Stimulated activated CD8-positive, alpha-beta memory T cell treated with anti-CD3 and anti-CD28 coated beads, Interleukin-7, amount 100 ng/mL, for 4 hours (primary cell): Measurements from ENCODE around the gene RBP5.
A peak's percentile ranks its signal among the peaks of the same experiment; 100 is the strongest.
"Not testable (repeated sequence)": the region's sequence is repeated elsewhere in the genome, so short reads cannot be mapped to it uniquely, and the experiment has no call there.

Experiments
- DNase-seq, 2 donors: peaks; one replicate each; pipeline ENCODE4 v3.0.0-alpha.2; 2020; ENCODE audit warnings: low read depth in 2 of 2

Gene RBP5

DNA sequence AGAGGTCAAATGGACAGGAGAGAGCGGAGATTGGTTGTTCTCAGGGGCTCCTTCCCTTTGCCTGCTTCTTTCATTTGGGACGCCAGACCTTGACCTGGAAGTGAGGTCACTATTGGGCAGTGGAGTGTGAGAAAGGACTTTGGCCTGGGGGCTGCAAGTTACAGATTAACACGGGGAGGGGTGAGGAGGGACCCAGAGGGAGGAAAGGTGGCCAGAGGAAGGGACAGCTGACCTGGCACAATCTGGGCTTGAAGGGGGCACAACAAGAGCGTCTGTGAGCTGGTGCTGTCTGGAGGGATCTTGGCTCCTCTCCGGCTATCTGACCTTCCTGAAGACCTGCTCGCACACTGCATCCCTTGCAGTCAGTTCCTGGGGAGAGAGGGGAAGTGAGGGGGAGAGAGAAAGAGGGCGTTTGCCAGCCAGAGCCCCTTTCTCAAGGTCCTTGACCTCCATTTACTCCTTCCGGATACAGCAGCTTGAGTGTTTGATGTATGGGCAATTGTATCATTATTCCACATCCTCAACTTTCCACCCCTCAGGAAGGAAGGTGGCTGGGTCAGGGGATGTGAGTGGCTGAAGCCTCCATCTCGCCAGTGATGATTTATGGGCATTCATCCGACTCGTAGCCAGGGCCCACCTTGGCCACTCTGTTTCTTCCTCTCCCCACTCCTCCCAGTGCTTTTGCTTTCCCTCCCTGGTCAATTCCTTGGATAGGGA, 4.7 kb downstream of the RBP5 start:
- DNase-seq: no peak

DNA sequence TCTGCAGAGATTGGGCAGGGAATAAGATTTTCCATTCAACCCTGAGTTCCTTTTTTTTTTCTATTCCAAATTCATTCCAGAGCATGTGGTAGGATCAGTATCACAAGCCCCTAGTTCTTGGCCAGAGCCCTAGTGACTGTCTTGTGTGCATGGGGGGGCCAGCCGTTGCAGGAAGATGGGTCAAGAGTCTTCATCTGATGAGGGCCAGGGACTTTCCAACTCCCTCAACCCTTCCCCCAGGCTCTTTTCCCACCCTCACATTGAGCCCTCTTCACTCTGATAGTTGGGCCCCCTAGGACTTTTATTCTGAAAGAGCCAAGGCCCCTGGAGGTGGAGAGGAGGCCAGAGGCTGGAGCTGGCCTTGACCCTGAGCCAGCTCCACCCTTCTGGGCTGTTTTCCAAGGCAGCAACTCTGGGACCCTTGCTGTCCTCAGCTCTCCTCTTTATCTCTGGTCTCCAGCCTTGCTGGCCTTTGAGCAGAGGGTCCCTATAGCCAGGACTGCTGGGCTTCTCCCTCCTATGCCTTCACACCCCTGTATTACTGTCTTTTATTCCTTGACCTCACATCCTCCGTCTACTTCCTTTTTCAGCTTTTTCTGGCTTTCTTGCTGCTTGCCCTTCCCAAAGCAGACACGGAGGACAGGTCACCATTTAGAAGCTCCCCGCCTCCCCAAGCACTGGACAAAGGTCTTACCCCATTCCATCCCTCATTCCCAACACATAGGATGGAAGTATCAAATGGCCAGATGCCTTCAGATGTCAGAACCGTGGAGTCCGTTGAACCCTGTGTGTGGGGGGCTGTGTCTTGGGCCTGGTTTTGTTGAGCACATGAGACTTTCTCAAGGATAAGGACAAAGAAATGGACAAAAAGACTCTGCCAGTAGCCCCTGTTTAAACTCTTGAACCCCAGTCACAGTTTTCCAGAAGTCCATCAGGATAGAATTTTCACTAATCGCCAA, 5.6 kb downstream of the RBP5 start:
- no peak for DNase-seq

DNA sequence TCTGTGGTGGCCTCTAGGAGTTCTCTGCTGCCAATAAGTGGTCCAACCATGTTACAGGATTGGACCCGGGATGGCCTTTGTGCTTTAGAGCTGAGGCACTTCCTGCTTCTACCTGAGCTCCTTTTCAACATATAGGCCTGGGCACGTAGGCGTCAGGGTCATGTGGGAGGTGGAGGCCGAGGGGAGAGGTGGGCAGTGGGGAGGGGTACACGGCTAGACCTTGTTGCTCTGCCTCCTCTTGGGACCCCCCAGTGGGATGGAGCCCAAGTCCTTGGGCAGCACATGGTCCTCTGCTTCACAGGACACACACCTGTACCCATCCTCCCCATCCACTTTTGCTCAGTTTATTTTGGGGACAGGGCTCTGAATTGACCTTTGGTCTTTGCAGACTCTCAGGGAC, 7.4 kb downstream of the RBP5 start:
- no peak for DNase-seq

DNA sequence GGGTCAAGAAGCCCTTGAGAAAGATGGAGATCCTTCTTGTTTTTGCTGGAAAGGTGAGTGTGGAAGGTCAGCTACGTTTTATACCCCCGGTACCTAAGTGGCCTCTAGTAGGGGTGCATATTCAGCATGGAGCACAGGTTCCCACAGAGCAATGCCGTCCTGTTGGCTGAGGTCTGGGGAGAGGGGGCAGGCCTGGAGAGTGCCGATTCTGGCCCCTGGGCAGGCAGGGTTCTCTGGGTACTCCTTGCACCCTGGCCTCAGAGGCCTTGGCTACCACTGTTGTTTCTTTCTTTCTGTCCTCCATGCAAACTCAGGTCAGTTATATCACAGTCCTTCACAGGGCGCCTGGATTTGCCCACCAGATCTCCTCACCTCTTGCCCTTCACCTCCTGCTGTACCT, 8.5 kb downstream of the RBP5 start:
- no peak for DNase-seq

DNA sequence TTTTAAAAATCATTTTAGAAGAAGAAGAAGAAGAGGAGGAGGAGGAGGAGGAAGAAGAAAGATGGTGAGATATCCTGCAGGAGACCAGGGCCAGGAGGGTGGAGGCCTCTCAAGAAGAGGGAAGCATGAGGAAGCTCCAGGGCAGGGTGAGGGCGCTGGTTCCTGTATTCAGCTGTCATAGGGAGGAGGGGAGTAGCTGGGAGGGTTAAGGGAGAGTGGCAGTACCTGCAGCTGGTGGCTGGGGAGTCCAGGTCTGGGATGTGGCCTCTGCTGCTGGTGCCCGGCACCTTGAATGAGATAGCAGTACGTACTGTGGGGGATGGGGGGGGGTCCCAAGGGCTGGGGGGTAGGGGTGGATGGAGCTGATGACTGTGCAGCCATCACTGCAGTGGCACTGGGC, 9.8 kb downstream of the RBP5 start:
- DNase-seq: no peak

DNA sequence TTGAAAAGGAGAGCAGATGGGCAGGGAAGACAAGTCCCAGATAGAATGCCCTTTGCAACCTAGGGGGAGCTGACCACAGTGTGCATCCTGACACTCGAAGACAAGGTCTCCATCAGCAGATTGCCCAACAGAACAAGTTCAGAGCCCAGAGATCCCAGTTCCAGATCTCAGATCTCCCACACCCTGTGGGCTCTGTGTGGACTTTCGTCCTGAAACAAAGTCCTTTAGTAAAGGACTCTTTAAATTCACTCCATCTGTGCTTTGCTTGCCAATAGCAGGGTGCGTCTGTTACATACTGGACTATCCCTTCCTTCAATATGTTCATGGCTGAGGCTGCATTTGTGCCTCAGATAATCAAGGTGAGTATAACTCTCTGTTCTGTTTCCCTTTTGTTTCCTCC, 11.0 kb downstream of the RBP5 start:
- DNase-seq: no peak

DNA sequence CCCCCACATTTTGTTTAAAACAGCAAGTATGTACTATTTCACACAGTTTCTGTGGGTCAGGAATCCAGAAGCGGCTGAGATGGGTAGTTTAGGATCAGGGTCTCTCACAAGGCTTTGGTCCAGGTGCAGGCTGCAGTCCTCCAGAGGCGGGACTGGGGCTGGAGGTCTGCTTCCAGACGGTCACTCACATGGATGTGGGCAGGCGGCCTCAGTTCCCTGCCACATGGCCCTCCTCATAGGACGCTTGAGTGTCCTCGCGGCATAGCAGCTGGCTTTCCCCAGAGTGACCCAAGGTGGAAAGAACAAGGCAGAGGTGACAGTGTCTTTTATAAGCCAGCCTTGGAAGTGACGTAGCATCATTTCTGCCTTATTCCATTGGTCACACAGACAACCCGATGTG, 11.8 kb downstream of the RBP5 start:
- no peak for DNase-seq

DNA sequence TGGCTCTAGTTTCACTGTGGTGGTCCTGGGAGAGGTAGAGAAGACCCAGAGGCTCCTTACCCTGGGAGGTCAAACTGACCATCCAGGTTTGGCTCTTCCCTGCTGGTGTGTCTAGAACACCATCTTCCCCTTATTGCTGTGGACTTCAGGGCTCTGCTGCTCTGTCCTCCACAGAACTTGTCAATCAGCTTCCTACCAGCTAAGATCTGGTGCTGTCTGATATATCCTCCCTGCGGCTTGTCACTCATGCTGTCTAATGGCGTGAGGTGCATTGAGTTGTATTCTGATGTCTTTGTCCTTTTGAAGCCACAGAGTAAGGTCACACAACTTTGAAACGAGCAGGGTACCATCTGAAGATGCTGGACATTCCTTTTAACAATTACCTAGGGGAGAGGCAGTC, 12.5 kb downstream of the RBP5 start:
- DNase-seq: no peak

DNA sequence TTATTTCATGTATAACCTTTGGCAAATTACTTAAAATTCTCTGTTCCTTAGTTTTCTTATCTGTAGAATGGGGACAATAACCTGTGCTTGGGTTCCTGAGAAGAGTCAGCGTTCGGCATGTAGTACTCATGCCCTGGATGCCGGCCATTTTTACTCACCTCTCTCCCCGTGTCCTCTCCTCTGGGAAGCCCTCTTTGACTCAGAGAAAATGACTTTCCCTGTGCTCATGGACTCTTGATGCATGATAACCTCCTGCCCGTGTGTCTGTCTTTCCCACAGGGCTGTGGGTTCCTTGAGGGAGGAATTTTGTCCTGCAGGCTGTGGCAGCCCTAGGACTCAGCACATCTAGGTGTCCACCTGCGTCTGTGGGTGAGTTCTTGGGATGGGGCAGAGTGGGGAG, 13.8 kb downstream of the RBP5 start:
- DNase-seq: no peak

DNA sequence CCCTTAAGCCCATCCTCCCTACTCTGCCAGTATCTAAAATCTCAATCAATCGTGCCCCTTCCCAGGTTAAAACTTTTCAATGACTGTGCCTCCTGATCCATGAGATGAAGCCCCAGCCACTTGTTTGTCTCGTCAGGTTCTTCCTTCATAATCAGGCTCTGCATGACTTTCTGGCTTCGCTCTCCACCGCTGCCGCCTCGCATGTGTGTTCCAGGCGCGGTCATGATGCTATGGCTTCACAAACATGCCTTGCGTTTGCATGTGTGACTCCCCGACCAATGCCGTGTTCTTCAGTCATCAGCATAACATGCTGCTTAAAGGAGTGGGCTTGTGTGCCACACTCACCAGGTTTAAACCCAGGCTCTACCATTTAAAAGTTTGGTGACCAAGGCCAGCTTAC, 14.7 kb downstream of the RBP5 start:
- DNase-seq: no peak

DNA sequence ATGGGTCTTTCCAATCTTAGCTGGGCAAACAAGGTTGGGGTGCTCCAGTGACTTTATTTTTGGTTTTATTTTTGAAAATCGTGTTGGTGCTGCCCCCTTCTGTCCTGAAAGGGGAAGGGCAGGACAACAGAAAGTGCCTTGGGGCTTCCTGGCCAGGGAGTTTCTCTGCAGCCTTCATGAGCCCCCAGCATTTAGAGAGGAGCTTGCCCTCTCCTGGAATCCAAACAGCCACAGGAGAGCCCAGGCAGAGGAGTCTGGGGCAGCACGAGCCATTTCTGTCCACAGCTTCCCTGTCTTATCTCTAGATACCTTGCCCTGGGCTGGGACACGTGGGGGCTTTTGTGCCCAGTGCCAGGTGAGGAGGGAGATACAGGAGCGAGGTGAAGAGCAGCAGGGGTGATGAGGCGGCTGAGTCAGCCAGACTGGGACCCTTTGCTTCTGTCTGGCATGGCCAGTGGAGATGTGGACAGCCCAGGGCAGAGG, 15.3 kb downstream of the RBP5 start:
- DNase-seq: no peak

DNA sequence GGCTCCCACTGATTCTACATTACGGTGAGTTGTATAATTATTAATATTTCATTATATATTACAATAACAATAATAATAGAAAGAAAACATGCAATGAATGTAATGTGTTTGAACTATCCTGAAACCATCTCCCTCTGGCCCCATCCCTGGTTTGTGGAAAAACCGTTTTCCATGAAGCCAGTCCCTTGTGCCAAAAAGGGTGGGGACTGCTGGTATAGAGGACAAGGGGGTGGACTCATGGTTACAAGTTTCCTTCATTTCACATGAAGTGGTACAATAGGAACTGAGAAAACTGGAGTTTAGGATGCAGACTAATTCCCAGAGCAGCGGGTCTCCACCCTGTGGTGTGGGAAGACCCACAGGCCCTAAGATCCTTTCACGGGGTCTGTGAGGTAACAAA, 16.6 kb downstream of the RBP5 start:
- no peak for DNase-seq

DNA sequence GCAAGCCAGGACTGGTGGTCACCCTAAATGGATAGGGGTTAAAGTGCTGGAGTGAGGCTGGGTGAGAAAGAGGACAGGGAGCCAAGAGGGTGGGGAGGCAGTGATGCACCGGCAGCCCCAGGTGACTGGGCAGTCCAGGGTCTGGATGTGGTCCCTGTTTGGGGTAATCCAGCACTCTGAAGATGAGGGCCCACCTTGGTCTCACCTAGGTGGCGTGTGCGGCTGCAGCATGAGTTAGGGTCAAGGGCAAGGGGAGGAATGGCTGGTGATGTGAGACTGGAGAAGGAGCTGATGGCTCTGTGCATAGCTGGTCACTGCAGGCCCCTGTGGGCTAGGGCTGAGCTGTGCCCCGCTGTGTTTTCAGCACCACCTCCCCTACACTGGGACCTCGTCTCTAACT, 18.0 kb downstream of the RBP5 start:
- no peak for DNase-seq

DNA sequence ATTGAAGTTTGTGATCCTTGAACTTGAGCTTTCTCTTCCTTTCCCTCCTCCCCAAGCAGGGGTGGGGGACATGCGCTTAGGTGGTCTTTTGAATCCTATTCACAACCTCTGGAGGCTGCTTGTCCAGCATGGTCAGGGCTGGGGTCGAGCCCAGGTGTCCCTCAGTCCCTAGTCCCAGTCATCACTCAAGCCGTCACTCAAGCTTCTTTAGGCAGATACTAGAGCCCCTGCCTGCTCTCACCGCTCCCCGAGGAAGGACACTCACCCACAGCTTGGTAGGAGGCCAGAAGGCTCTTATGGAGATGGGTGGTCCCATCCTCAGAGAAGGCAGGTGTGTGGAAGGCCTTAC, 19.1 kb downstream of the RBP5 start:
- DNase-seq: no peak

DNA sequence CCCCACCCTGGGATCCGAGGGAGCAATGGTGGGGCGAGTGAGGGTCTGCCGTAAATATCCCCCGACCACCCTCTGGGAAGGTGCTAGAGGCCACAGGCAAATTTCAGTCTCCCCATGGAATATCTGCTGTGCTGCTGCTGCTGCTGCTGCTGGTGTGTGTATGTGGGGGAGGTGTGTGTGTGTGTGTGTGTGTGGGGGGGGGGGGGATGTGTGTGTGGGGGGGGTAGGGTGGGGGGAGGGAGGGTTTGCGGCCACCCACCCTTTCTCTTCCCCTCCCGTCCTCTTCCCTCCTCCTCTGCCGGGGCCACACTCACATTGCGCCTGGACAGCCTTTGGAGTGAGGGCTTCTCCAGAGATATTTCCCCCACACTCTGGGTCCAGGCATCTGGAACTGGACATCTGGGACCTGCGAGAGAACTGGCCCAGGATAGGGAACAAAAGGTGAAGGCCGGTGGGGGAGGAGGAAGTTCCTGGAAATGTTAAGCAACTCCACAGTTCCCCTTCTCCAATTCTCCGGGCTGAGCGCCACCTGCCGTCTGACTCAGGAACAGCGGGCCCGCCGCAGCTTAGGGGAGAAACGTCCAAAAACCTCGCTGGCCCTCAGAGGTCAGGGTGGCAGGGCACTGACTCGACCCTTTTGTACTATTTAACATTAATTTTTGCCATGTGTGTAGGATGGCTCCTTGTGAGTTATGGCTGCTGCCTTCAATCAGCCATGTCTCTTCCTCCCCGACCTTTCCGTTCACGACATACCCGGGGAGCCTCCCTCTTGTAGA, 19.7 kb downstream of the RBP5 start, which contains the start of gene C1RL:
Gene C1RL, minus strand, starts transcription at position 419 of the 776 bp plus-strand sequence. Its CDS starts 34 bp downstream, at position 385.
- DNase-seq: peak; percentile 63 to 69

DNA sequence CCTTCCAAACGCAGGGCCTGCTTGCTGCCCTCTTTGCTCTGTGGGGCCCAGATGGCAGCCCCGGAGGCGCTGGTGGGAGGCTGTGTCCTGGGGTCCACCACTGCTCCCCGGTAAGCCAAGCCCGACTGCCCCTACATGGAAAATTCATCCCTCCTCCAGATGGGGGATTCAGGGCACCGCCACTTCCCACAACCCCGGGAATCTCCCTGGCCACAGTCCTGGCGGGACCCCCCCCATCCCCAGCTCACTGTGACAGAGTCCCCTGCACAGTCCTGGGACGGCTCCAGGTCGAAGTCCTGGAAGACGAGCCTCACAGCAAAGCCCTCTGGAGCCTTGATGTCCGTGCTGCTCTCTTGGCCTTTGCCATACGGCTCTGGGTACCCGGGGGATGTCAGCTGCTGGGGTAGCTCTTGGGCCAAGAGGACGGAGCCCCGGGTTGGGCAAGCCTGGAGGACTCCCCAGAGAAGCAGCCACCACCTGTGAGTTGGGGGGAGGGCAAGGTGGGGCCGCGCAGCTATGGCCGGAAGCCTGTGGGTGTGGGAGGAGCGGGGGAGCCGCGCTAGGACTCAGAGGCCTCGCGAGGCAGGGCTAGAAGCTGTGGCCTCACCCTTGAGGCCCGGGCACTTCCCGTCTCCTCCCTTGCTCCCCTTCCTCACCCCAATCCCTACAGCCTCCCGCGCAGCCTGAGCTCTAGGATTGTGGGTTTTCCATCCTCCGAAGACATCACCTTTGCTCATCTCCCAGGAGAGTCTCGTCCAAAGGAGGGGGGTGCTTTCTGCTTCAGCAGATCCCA, 20.5 kb downstream of the RBP5 start:
- DNase-seq: peak; percentile 50 to 65

DNA sequence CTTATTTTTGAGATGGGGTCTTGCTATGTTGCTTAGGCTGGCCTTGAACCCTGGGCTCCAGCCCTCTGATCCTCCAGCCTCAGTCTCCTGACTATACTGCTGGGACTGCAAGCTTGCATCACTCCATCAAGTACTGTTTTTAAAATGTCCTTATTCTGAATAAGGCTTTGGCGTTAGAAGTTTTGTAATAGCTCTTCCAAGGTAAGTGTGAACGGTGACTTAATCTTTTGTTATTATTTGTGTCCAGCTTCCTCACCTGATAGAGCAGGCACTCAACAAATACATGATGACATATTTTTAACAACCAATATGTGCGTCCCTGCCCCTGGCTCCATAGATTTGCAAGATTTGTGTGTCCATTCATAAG, 21.1 kb downstream of the RBP5 start:
- DNase-seq: no peak

DNA sequence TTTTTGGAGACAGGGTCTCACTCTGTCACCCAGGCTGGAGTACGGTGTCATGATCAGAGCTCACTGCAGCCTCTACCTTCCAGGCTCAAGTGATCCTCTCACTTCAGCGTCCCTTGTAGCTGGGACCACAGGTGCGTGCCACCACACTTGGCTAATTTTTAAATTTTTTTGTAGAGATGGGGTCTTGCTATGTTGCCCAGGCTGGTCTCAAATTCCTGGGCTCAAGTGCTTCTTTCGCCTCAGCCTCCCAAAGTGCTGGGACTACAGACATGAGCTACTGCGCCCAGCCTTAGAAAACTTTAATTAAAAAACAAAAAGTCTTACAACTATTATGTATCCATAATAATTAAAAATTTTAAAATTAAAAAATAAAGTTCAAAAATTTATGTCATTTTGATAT, 21.5 kb downstream of the RBP5 start:
- not testable (repeated sequence) for DNase-seq

DNA sequence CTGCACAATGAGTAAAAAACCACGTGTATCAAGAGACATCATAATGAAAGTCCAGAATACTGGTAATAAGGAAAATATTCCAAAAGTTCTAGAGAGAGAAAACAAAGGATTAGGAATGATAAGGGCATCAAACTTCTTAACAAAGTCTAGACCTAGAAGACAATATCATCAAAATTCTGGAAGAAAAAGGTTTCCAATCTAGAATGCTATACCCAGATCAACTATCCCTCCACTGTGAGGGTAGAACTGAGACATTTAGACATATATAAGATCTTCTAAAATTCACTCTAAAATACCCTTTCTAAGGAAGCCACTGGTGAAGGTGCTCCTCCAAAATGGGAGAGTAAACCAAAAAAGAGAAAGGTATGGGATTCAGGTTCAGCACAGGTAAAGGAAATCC, 22.6 kb downstream of the RBP5 start:
- no peak for DNase-seq

DNA sequence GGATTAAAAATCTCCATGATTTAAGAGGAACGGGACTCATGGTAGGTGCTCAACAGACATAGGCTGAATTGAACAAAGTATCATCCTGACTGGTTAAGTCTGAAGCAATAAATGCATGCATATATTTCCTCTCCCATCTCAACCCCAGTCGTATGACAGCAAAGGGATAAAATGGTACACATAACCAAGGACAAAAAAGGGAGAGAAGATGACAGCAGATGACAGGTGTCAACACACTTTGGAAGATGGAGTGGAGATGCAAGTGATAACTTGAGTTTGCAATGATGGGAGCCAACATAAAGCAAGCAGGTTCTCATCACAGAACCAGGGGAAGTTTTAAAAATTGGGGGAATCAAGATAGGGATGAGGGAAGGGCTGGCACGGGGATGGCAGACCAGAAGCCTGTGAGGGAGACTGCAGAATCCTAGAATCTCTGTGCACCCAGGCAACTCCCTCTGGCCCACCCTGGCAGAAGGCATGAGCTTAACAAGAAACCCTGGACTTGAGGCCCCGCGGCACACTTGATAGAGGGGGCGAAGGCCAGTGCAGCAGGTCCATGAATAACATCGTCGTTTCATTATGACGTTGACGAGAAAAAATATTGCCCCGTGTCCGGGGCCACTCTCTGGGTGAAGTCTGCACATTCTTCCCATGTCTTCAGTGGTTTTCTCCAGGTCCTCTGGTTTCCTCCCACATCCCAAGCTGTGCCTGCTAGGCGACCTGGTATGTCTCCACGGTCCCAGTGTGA, 24.7 kb downstream of the RBP5 start:
- no peak for DNase-seq

DNA sequence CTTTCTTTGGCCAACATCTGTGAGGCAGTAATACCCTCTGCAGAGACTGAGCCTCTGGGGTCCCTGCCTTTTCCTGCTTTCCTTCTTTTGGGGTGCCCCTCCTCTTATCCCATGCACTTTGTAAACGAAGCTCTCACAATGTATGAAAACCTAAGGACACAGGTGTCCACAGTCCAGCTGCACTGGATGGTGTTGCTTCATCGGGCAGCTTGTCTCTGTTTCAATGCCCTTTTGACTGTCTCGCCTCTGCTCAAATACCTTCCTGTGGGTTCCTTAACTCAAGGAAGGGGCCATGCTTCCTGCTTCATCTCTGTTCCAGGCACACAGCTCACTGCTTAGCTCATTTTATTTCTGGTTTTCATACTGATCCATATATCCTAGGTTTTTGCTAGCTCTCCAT, 26.1 kb downstream of the RBP5 start:
- no peak for DNase-seq
